GM10266 (cell line): ENCODE data around the gene ISCU.

ENCODE experiments used
- DNase-seq: peaks from one replicate; pipeline ENCODE4 v3.0.0; 2012; ENCODE audit errors: extremely low spot score
- CTCF ChIP-seq: IDR thresholded peaks from 2 replicates; pipeline ENCODE4 v1.5.1; 2012; ENCODE audit warnings: mild to moderate bottlenecking, low read depth; ENCODE audit not compliant: control insufficient read depth, insufficient read depth; ENCODE audit errors: missing control alignments

The ISCU gene

GRCh38 chr12:108597559-108598471 is 35.4 kb downstream of the ISCU start, which contains the start of gene TMEM119:
Gene TMEM119 (minus strand): TSS chr12:108598084. CDS start chr12:108592383, 5,701 bp downstream.
- TF ChIP-seq CTCF: no peak
- no peak for DNase-seq

GRCh38 chr12:108598553-108599250 is 36.3 kb downstream of the ISCU start:
- no peak for TF ChIP-seq CTCF

GRCh38 chr12:108599541-108599940 is 37.1 kb downstream of the ISCU start:
- no peak for DNase-seq
- no peak for TF ChIP-seq CTCF

More at GRCh38 chr12:108598553-108599250, 36.3 kb downstream of the ISCU start:
- no peak for DNase-seq

- no peak for TF ChIP-seq CTCF
- DNase-seq: no peak
Measured at GRCh38 chr12:108599948-108600701, 37.7 kb downstream of the ISCU start.

GRCh38 chr12:108600702-108601007 is 38.3 kb downstream of the ISCU start:
- TF ChIP-seq CTCF: no peak
- no peak for DNase-seq

- DNase-seq: no peak
- no peak for TF ChIP-seq CTCF
Measured at GRCh38 chr12:108602209-108602705, 39.9 kb downstream of the ISCU start.
